Endothelial cell (in vitro differentiated cells): Measurements from ENCODE around the gene MTX3. TPM values are rescaled to one million over a fixed set of nuclear protein-coding genes. Genes with fewer than 3 reads are reported as not detected.

Source experiments
- DNase-seq: peaks from one replicate; pipeline ENCODE4 v3.0.0; 2021; ENCODE audit warnings: low spot score
- H3K27ac Mint-ChIP-seq: one replicate; pipeline ENCODE4 v1.8.0; 2021; ENCODE audit warnings: mixed read lengths, inconsistent platforms; ENCODE audit not compliant: unreplicated experiment
- H3K27me3 Mint-ChIP-seq: one replicate; pipeline ENCODE4 v1.8.0; 2021; ENCODE audit warnings: mild to moderate bottlenecking, moderate library complexity, mixed read lengths, inconsistent platforms; ENCODE audit not compliant: unreplicated experiment
- H3K36me3 Mint-ChIP-seq: one replicate; pipeline ENCODE4 v1.8.0; 2021; ENCODE audit warnings: mild to moderate bottlenecking, low read depth, mixed read lengths, inconsistent platforms; ENCODE audit not compliant: unreplicated experiment
- H3K4me1 Mint-ChIP-seq: one replicate; pipeline ENCODE4 v1.8.0; 2021; ENCODE audit warnings: mild to moderate bottlenecking, mixed read lengths, inconsistent platforms; ENCODE audit not compliant: unreplicated experiment
- H3K4me3 Mint-ChIP-seq: one replicate; pipeline ENCODE4 v1.8.0; 2021; ENCODE audit warnings: mild to moderate bottlenecking, mixed read lengths, inconsistent platforms; ENCODE audit not compliant: unreplicated experiment
- H3K9me3 Mint-ChIP-seq: one replicate; pipeline ENCODE4 v1.8.0; 2021; ENCODE audit warnings: mixed read lengths, inconsistent platforms; ENCODE audit not compliant: unreplicated experiment
- CTCF ChIP-seq: fragments of 200-600 bp; sonication (generic); IDR thresholded peaks from one replicate; pipeline ENCODE4 v1.5.0; 2021; ENCODE audit warnings: antibody characterized with exemption; ENCODE audit not compliant: unreplicated experiment
- total RNA-seq: library from RNA; stranded (reverse); fragmentation: NEBNext Ultra II Directional; extraction: Animal tissue kit (Norgen Biotek cat#: 25700); gene quantifications from one replicate; pipeline ENCODE4 v1.2.1, GENCODE V29; 2021; ENCODE audit not compliant: unreplicated experiment

Gene MTX3
- total RNA-seq, 1 donor from 2014 or later: 13.1 TPM

GRCh38 chr5:79955941-79956670, 35.0 kb downstream of the MTX3 start:
- H3K4me1 Mint-ChIP-seq: peaks cover 14% of the 10 kb centered on the region
- H3K27ac Mint-ChIP-seq: no peak overlapping the region
- H3K27me3 Mint-ChIP-seq: peaks cover 2% of the 10 kb centered on the region

GRCh38 chr5:79955356-79955895, 35.6 kb downstream of the MTX3 start:
- Mint-ChIP-seq H3K27me3 (peaks cover 2% of the 10 kb centered on the region), H3K4me3 (no peak overlapping the region), H3K36me3 (peaks cover 9% of the 10 kb centered on the region), H3K27ac (no peak overlapping the region), H3K9me3 (no peaks in the 10 kb centered on the region), H3K4me1 (peaks cover 14% of the 10 kb centered on the region)
- no peak for TF ChIP-seq CTCF
- DNase-seq: no peak

More at GRCh38 chr5:79955941-79956670, 35.0 kb downstream of the MTX3 start:
- no peak for TF ChIP-seq CTCF
- Mint-ChIP-seq H3K4me3 (no peak overlapping the region), H3K9me3 (no peaks in the 10 kb centered on the region), H3K36me3 (peaks cover 9% of the 10 kb centered on the region)
- no peak for DNase-seq

- no peak for TF ChIP-seq CTCF
These were observed 36.4 kb downstream of the MTX3 start for GRCh38 chr5:79954620-79955019.

GRCh38 chr5:79947567-79947966, 43.5 kb downstream of the MTX3 start:
- no peak overlapping the region for H3K4me3 Mint-ChIP-seq

More at GRCh38 chr5:79954620-79955019, 36.4 kb downstream of the MTX3 start:
- no peak overlapping the region for H3K4me3 Mint-ChIP-seq
- DNase-seq: no peak
- peaks cover 14% of the 10 kb centered on the region for H3K4me1 Mint-ChIP-seq
- peaks cover 2% of the 10 kb centered on the region for H3K27me3 Mint-ChIP-seq
- H3K27ac Mint-ChIP-seq: no peak overlapping the region
- H3K36me3 Mint-ChIP-seq: peaks cover 9% of the 10 kb centered on the region
- no peaks in the 10 kb centered on the region for H3K9me3 Mint-ChIP-seq

More at GRCh38 chr5:79947567-79947966, 43.5 kb downstream of the MTX3 start:
- DNase-seq: no peak
- H3K27me3 Mint-ChIP-seq: no peaks in the 10 kb centered on the region
- no peak overlapping the region for H3K27ac Mint-ChIP-seq
- H3K9me3 Mint-ChIP-seq: no peaks in the 10 kb centered on the region
- peaks cover 1% of the 10 kb centered on the region for H3K36me3 Mint-ChIP-seq
- H3K4me1 Mint-ChIP-seq: no peaks in the 10 kb centered on the region
- no peak for TF ChIP-seq CTCF
